Peyer's patch (tissue), 4 donors: ENCODE results near the gene BIRC7. TPM values are rescaled to one million over a fixed set of nuclear protein-coding genes. Genes with fewer than 3 reads are reported as not detected.

ENCODE experiments used
- DNase-seq, 3 donors: peaks; one replicate each; pipeline ENCODE4 v3.0.0-alpha.2; 2017 to 2019
- H3K27ac ChIP-seq, 4 donors: fragments of 200-600 bp; sonication (generic); one replicate each; pipeline ENCODE4 v1.5.1; 2016 to 2019
- H3K27me3 ChIP-seq, 2 donors: fragments of 200-600 bp; sonication (generic); one replicate each; pipeline ENCODE4 v1.5.1; 2019
- H3K36me3 ChIP-seq, 3 donors: fragments of 200-600 bp; sonication (generic); one replicate each; pipeline ENCODE4 v1.5.1; 2016 to 2019
- H3K4me1 ChIP-seq, 4 donors: fragments of 200-600 bp; sonication (generic); one replicate each; pipeline ENCODE4 v1.5.1; 2016 to 2019
- H3K4me3 ChIP-seq, 4 donors: fragments of 200-600 bp; sonication (generic); 1 replicate in 3 of 4; 2 replicates in 1 of 4; pipeline ENCODE4 v1.5.1; 2016 to 2019; ENCODE audit warnings: mild to moderate bottlenecking in 1 of 4
- H3K9me3 ChIP-seq, 4 donors: fragments of 200-600 bp; sonication (generic); one replicate each; pipeline ENCODE4 v1.5.1; 2016 to 2019; ENCODE audit warnings: mild to moderate bottlenecking in 1 of 4
- CTCF ChIP-seq, 6 experiments: fragments of 450-650 bp in 4 of 6; fragments of 200-600 bp in 2 of 6; sonication (generic) in 1 of 6; IDR thresholded peaks; one replicate each; pipeline ENCODE4 v1.5.1; 2017 to 2019; ENCODE audit warnings: antibody characterized with exemption in 6 of 6, mild to moderate bottlenecking in 3 of 6, moderate library complexity in 1 of 6
- POLR2A ChIP-seq, 2 donors: fragments of 450-650 bp; IDR thresholded peaks; one replicate each; pipeline ENCODE4 v1.5.1; 2017; ENCODE audit warnings: antibody characterized with exemption in 2 of 2, mild to moderate bottlenecking in 2 of 2, moderate library complexity in 2 of 2
- total RNA-seq, 4 donors: library from RNA; depleted of rRNA; stranded (reverse); fragments of >200 nt; gene quantifications; one replicate each; pipeline ENCODE4 v1.1.0, GENCODE V29; 2016

BIRC7 gene
- total RNA-seq, 4 donors from 2014 or later: not detected

- Histone ChIP-seq H3K4me1 (peaks cover 0 to under 1% (median 0%) of the 10 kb centered on the region in 4 donors), H3K4me3 (no peak overlapping the region), H3K27me3 (no peaks in the 10 kb centered on the region), H3K27ac (no peak overlapping the region), H3K9me3 (no peaks in the 10 kb centered on the region), H3K36me3 (peaks cover 0 to 72% (median 0%) of the 10 kb centered on the region in 3 donors)
- DNase-seq: no peak
- no peak for TF ChIP-seq CTCF (IDR thresholded peaks at IDR 0.05)
- no peak for TF ChIP-seq POLR2A (IDR thresholded peaks at IDR 0.05)
These were observed 50.2 kb downstream of the BIRC7 start for GRCh38 chr20:63285636-63286615.

GRCh38 chr20:63286781-63287696 is 51.3 kb downstream of the BIRC7 start:
- no peaks in the 10 kb centered on the region for H3K9me3 ChIP-seq
- H3K36me3 ChIP-seq: peaks cover 0 to 60% (median 0%) of the 10 kb centered on the region in 3 donors
- no peak for DNase-seq

GRCh38 chr20:63287697-63288580 is 52.2 kb downstream of the BIRC7 start:
- Histone ChIP-seq H3K4me1 (peaks cover 0 to 4% (median 0%) of the 10 kb centered on the region in 4 donors), H3K4me3 (no peak overlapping the region), H3K9me3 (no peaks in the 10 kb centered on the region), H3K27me3 (no peaks in the 10 kb centered on the region), H3K36me3 (peaks cover 0 to 51% (median 0%) of the 10 kb centered on the region in 3 donors), H3K27ac (no peak overlapping the region)
- no peak for TF ChIP-seq POLR2A (IDR thresholded peaks at IDR 0.05)
- no peak for TF ChIP-seq CTCF (IDR thresholded peaks at IDR 0.05)
- DNase-seq: no peak

More at GRCh38 chr20:63286781-63287696, 51.3 kb downstream of the BIRC7 start:
- TF ChIP-seq POLR2A (IDR thresholded peaks at IDR 0.05) (no peak), CTCF (IDR thresholded peaks at IDR 0.05) (no peak)
- Histone ChIP-seq H3K27ac (no peak overlapping the region), H3K4me3 (no peak overlapping the region), H3K4me1 (peaks cover 0 to 4% (median 0%) of the 10 kb centered on the region in 4 donors), H3K27me3 (no peaks in the 10 kb centered on the region)

- peaks cover 0 to 44% (median 0%) of the 10 kb centered on the region in 3 donors for H3K36me3 ChIP-seq
- H3K4me1 ChIP-seq: peaks cover 0 to 4% (median 0%) of the 10 kb centered on the region in 4 donors
- TF ChIP-seq CTCF (IDR thresholded peaks at IDR 0.05): no peak
- no peak for TF ChIP-seq POLR2A (IDR thresholded peaks at IDR 0.05)
- H3K27ac ChIP-seq: no peak overlapping the region
- no peak for DNase-seq
- H3K27me3 ChIP-seq: no peaks in the 10 kb centered on the region
- no peak overlapping the region for H3K4me3 ChIP-seq
- H3K9me3 ChIP-seq: no peaks in the 10 kb centered on the region
These were observed 53.0 kb downstream of the BIRC7 start for GRCh38 chr20:63288581-63289251.
